Astrocyte of the cerebellum (primary cell): ENCODE data around the gene SUCLG1.

ENCODE experiments used
- DNase-seq: peaks from one replicate; pipeline ENCODE4 v3.0.0-alpha.2; 2011; ENCODE audit warnings: low read depth
- H3K4me3 ChIP-seq: 2 replicates; pipeline ENCODE4 v1.5.1; 2011; ENCODE audit warnings: mild to moderate bottlenecking, low read depth, low read length, moderate library complexity
- CTCF ChIP-seq: IDR thresholded peaks from 2 replicates; pipeline ENCODE4 v1.5.1; 2012; ENCODE audit warnings: low read length, low read depth, moderate library complexity, mild to moderate bottlenecking; ENCODE audit errors: missing control alignments
- in situ Hi-C: cut with HindIII; loops from 2 replicates; pipeline ENCODE4 v1.10.0; 2017; ENCODE audit warnings: low sequenced_read_pairs

Gene SUCLG1

GRCh38 chr2:84449055-84449454 lies 10.0 kb downstream of the SUCLG1 start:
- no peak for TF ChIP-seq CTCF
- H3K4me3 ChIP-seq = no peak overlapping the region
- in situ Hi-C loops = no loop called here
- no peak for DNase-seq

DNA sequence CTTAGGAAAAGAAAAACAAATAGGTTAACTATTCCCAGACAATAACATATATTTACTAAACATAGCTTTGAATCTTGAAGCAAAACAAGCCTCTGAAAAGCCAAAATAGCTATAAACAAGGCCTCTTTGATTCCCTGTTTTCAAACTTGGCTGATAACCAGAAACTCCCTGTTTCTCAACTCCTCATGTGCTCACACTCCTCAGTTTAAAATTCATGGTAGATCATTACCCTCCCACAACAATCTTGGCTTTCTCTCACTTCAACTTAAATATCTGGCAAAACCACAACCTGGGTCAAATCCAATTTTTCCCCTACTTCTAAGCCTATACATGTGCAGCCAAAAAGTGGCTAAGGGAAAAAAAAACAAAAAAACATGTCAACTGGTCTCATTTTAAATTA lies 15.6 kb downstream of the SUCLG1 start:
- no peak for TF ChIP-seq CTCF
- no peak for DNase-seq
- in situ Hi-C loops = no loop called here
- H3K4me3 ChIP-seq = no peak overlapping the region

DNA sequence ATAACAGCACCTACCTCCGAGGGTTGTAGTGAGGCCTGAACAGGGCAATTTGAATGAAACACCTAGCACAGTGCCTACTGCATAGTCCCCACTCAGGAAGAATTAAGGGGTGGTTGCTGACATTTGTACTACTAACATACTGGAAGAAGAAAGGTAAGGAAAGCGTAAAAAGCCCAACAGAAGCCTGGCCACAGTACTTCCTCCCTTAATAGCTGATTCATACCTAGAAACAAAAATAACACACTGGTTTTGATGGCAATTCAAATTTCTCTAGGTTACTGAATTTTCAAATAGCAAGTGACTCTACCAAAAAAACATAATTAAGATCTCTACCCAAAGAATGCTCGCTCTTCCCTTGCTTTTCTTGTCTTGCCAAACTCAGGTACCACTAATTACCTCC lies 16.2 kb downstream of the SUCLG1 start:
- H3K4me3 ChIP-seq = no peak overlapping the region
- no peak for TF ChIP-seq CTCF
- in situ Hi-C loops = no loop called here
- no peak for DNase-seq

DNA sequence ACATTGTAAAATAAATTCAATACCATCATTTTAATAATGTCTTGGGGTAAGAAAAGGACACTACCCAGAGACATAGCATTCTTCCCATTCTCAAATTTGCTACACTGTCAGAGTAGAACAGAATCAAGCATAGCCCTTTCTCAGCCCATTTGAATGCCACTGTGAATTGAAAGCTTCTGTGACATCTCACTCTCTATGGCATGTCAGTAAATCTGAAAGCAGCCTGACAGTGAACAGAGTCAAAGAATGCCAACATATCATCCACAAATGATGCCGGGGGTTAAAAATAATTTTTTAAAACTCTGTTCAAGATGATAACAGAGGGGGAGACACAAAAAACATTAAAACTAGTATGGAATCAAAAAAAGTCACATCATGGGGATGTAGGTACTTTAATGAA lies 17.6 kb downstream of the SUCLG1 start:
- in situ Hi-C loops = no loop called here
- TF ChIP-seq CTCF = no peak
- H3K4me3 ChIP-seq = no peak overlapping the region
- no peak for DNase-seq

DNA sequence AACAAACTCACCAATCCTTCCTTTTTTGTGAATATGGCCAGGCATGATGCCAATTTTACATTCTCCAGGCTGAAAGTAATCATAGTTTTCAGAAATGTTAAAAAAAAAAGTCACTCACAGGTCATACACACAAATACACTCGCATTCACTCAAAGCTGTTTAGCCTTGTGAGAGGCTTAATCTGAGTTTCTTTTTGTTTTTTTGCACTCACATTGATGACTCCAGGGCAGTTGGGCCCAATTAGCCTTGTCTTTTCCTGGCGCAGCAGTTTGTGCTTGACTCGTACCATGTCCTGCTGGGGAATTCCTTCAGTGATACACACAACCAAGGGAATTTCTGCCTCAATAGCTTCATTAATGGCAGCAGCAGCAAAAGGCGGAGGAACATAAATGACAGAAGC lies 18.0 kb downstream of the SUCLG1 start:
- no peak for DNase-seq
- no peak for TF ChIP-seq CTCF
- H3K4me3 ChIP-seq = no peak overlapping the region
- in situ Hi-C loops = no loop called here

- peak; percentile 80 for DNase-seq
- no peak overlapping the region for H3K4me3 ChIP-seq
- in situ Hi-C loops = no loop called here
- no peak for TF ChIP-seq CTCF
Observed at GRCh38 chr2:84435345-84436025, 23.6 kb downstream of the SUCLG1 start.

DNA sequence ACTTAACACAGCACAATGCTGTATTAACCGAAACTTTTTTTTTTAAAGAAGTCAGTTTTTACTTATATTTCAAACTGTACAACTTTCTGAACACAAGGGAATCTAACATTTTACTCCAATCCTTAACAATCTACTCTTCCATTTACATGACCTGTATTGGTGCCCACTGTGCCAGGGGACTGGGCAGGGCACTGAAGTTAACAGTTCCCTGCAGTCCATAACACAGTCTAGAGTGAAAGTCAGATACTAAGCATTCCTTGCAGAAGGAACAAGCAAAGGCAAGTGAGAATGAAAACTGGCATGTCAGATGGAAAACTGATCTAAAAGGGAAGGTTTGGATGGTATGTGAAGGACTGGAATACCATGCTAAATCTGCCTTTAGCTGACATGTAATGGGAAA lies 29.8 kb downstream of the SUCLG1 start:
- in situ Hi-C loops = no loop called here
- H3K4me3 ChIP-seq = no peak overlapping the region
- no peak for TF ChIP-seq CTCF
- DNase-seq = no peak
